Spleen (tissue), 11 donors: Measurements from ENCODE around the gene RIT1. TPM values are rescaled to one million over a fixed set of nuclear protein-coding genes. Genes with fewer than 3 reads are reported as not detected.

Experiments
- DNase-seq: peaks from one replicate; pipeline ENCODE4 v3.0.0-alpha.2; 2020
- H3K27ac ChIP-seq, 8 donors: fragments of 200-600 bp; sonication (generic) in 7 of 8; 1 replicate in 4 of 8; 2 replicates in 4 of 8; pipeline versions ENCODE4 v1.5.0 to v1.8.0; 2016 to 2021; ENCODE audit warnings: inconsistent platforms in 4 of 8, mild to moderate bottlenecking in 4 of 8, moderate library complexity in 1 of 8
- H3K27me3 ChIP-seq, 7 donors: fragments of 200-600 bp; sonication (generic) in 6 of 7; replicated peaks in 1 of 7; 1 replicate in 4 of 7; 2 replicates in 3 of 7; pipeline versions ENCODE4 v1.5.0 to v1.8.0; 2016 to 2021; ENCODE audit warnings: inconsistent platforms in 3 of 7, mild to moderate bottlenecking in 1 of 7
- H3K36me3 ChIP-seq, 6 donors: fragments of 200-600 bp; sonication (generic) in 5 of 6; 1 replicate in 4 of 6; 2 replicates in 2 of 6; pipeline versions ENCODE4 v1.5.0 to v1.8.0; 2016 to 2021; ENCODE audit warnings: inconsistent platforms in 2 of 6
- H3K4me1 ChIP-seq, 6 donors: fragments of 200-600 bp; sonication (generic) in 5 of 6; 1 replicate in 3 of 6; 2 replicates in 3 of 6; pipeline versions ENCODE4 v1.5.0 to v1.8.0; 2016 to 2021; ENCODE audit warnings: inconsistent platforms in 3 of 6
- H3K4me3 ChIP-seq, 8 donors: fragments of 200-600 bp; sonication (generic) in 7 of 8; 1 replicate in 4 of 8; 2 replicates in 4 of 8; pipeline versions ENCODE4 v1.5.0 to v1.8.0; 2016 to 2021; ENCODE audit warnings: inconsistent platforms in 4 of 8, mild to moderate bottlenecking in 4 of 8, moderate library complexity in 2 of 8
- H3K9me3 ChIP-seq, 8 donors: fragments of 200-600 bp; sonication (generic) in 7 of 8; 1 replicate in 4 of 8; 2 replicates in 4 of 8; pipeline versions ENCODE4 v1.5.0 to v1.8.0; 2016 to 2021; ENCODE audit warnings: inconsistent platforms in 4 of 8
- CTCF ChIP-seq, 11 experiments: fragments of 200-600 bp in 7 of 11; fragments of 450-650 bp in 4 of 11; sonication (generic) in 4 of 11; IDR thresholded peaks in 8 of 11; conservative IDR thresholded peaks in 3 of 11; 1 replicate in 7 of 11; 2 replicates in 4 of 11; pipeline versions ENCODE4 v1.4.0 to v1.8.0; 2016 to 2021; ENCODE audit warnings: antibody characterized with exemption in 11 of 11, inconsistent platforms in 4 of 11, mild to moderate bottlenecking in 1 of 11
- POLR2A ChIP-seq, 3 donors: fragments of 450-650 bp; IDR thresholded peaks; one replicate each; pipeline ENCODE4 v1.5.1; 2017; ENCODE audit warnings: antibody characterized with exemption in 3 of 3, mild to moderate bottlenecking in 1 of 3
- POLR2AphosphoS5 ChIP-seq, 3 donors: sonication (generic); formaldehyde crosslinking; IDR thresholded peaks; one replicate each; pipeline ENCODE4 v1.5.1; 2017; ENCODE audit warnings: antibody characterized with exemption in 3 of 3
- WGBS, 5 donors: extraction: QIAGEN DNeasy Blood & Tissue Kit in 3 of 5; methylation state at CpG; one replicate each; pipeline versions ENCODE4 v1.1.5 to v1.1.7; 2013 to 2018; 5-methylcytosine and 5-hydroxymethylcytosine counted together
- intact Hi-C: fragments of 100-400 bp; cut with DNase I; formaldehyde crosslinking; loops from one replicate; pipeline ENCODE4 v1.15.0; 2023; ENCODE audit warnings: low total_unique reads
- polyA plus RNA-seq, 3 donors: library from polyadenylated mRNA; stranded (reverse); fragments of 200-250 nt; gene quantifications; one replicate each; pipeline ENCODE4 v1.2.1, GENCODE V29; 2013
- total RNA-seq, 7 donors: library from RNA; depleted of rRNA in 3 of 7; stranded (reverse); fragments of >200 nt in 3 of 7; fragmentation: NEBNext Ultra II Directional in 4 of 7; extraction: Animal tissue kit (Norgen Biotek cat#: 25700) in 4 of 7; gene quantifications; one replicate each; pipeline versions ENCODE4 v1.1.0 to v1.2.1, GENCODE V29; 2016 to 2021
- donor health status: healthy with polysubstance abuse.
- donor health status: DM: no; HTN: no; CAD: no; lungs with moderate emphysema.
- donor health status: DM: no; HTN: no; CAD: no.
- donor health status: Bipolar disorder and iron deficiency.
- donor health status: healthy.
- donor health status: DM: no; HTN: no; CAD: no.
- donor health status: DM: yes; HTN: yes; CAD: no.

The RIT1 gene
- total and polyA plus RNA-seq, 10 donors = 9.0 to 66.2 (median 51.0) TPM

GRCh38 chr1:155859234-155859829 lies 51.8 kb downstream of the RIT1 start, which contains the start of gene SYT11:
TSS of gene SYT11 (plus strand) at chr1:155859567. CDS start at chr1:155859762, 195 bp downstream.
- H3K4me1 ChIP-seq = peaks cover 15 to 55% (median 47%) of the 10 kb centered on the region in 6 donors
- no peaks in the 10 kb centered on the region for H3K9me3 ChIP-seq
- TF ChIP-seq POLR2AphosphoS5 (IDR thresholded peaks at IDR 0.05) (peak; percentile 33 to 70 (median 69)), CTCF (IDR thresholded peaks at IDR 0.05 in 8 of 11, conservative IDR thresholded peaks at IDR 0.05 in 3 of 11) (peak in 5 of 11 experiments; percentile 13 to 57 (median 20)), POLR2A (IDR thresholded peaks at IDR 0.05) (no peak)
- H3K27ac ChIP-seq = peak within 1 kb of the TSS; percentile 86 to 97 (median 92)
- DNase-seq = peak; percentile 97
- intact Hi-C loops = no loop called here
- WGBS, 5 donors = 0 to 1% (median 0%) methylated on average over 20 to 33 of the region's 33 CpGs
- peaks cover 0 to 14% (median 9%) of the 10 kb centered on the region in 6 donors for H3K36me3 ChIP-seq
- H3K4me3 ChIP-seq = peak within 1 kb of the TSS; percentile 36 to 68 (median 46)
- peaks cover 0 to 10% (median 0%) of the 10 kb centered on the region in 7 donors for H3K27me3 ChIP-seq

GRCh38 chr1:155858800-155859233 lies 52.3 kb downstream of the RIT1 start:
- 39 to 45% (median 44%) methylated on average over 12 of the region's 12 CpGs for WGBS, 5 donors
- Histone ChIP-seq H3K4me3 (peak overlapping the region; percentile 36 to 68 (median 46)), H3K36me3 (peaks cover 0 to 19% (median 14%) of the 10 kb centered on the region in 6 donors), H3K4me1 (peaks cover 15 to 55% (median 47%) of the 10 kb centered on the region in 6 donors), H3K27me3 (peaks cover 0 to 10% (median 0%) of the 10 kb centered on the region in 7 donors), H3K9me3 (no peaks in the 10 kb centered on the region), H3K27ac (peak overlapping the region; percentile 86 to 97 (median 92))
- DNase-seq = no peak
- TF ChIP-seq CTCF (IDR thresholded peaks at IDR 0.05 in 8 of 11, conservative IDR thresholded peaks at IDR 0.05 in 3 of 11) = no peak
- no peak for TF ChIP-seq POLR2AphosphoS5 (IDR thresholded peaks at IDR 0.05)
- TF ChIP-seq POLR2A (IDR thresholded peaks at IDR 0.05) = no peak
- intact Hi-C loops = no loop called here

GRCh38 chr1:155856975-155857930 lies 53.9 kb downstream of the RIT1 start, which contains the start of gene GON4L:
TSS of gene GON4L (minus strand) at chr1:155857214. CDS start at chr1:155853780, 3,434 bp downstream.
- Histone ChIP-seq H3K4me3 (peak within 1 kb of the TSS; percentile 58 to 92 (median 66)), H3K4me1 (peaks cover 15 to 66% (median 51%) of the 10 kb centered on the region in 6 donors), H3K27ac (peak within 1 kb of the TSS; percentile 75 to 97 (median 90)), H3K9me3 (no peaks in the 10 kb centered on the region), H3K27me3 (peaks cover 0 to 10% (median 0%) of the 10 kb centered on the region in 7 donors), H3K36me3 (peaks cover 0 to 34% (median 29%) of the 10 kb centered on the region in 6 donors)
- TF ChIP-seq POLR2AphosphoS5 (IDR thresholded peaks at IDR 0.05) (peak; percentile 94 to 97 (median 94)), POLR2A (IDR thresholded peaks at IDR 0.05) (peak in 1 of 3 donors; percentile 32), CTCF (IDR thresholded peaks at IDR 0.05 in 8 of 11, conservative IDR thresholded peaks at IDR 0.05 in 3 of 11) (peak in 1 of 11 experiments; percentile 23)
- peak; percentile 96 for DNase-seq
- whole genome bisulfite sequencing, 5 donors = 12 to 23% (median 16%) methylated on average over 38 to 46 of the region's 46 CpGs
- intact Hi-C loops = no loop called here
